HepG2 (cell line): Measurements from ENCODE around the gene ETV3L. TPM values are rescaled to one million over a fixed set of nuclear protein-coding genes. Genes with fewer than 3 reads are reported as not detected.

Source experiments
- ATAC-seq: fragments of 200-7000 bp; cut with Tn5 transposase; 3 replicates; pipeline ENCODE4 v1.9.1; 2020; ENCODE audit warnings: mild to moderate bottlenecking, moderate library complexity
- BruUV-seq: library from RNA; stranded (reverse); fragments of 400-500 nt; replicated peaks from 2 replicates; lab custom pipeline; 2021; lab: Mats Ljungman, UMichigan
- CTCF ChIA-PET: fragments of 300-600 bp; formaldehyde crosslinking; extraction: SDS; loops from one replicate; lab custom pipeline; 2021; ENCODE audit warnings: low total read pairs, inconsistent platforms, low intra/inter-chr PET ratio; lab: Yijun Ruan, JAX
- POLR2A ChIA-PET: fragments of 350-600 bp; sonication (Branson Sonifier 250); formaldehyde crosslinking; loops from one replicate; lab custom pipeline; 2020; ENCODE audit warnings: antibody characterized with exemption, inconsistent platforms; lab: Yijun Ruan, JAX
- DNase-seq: peaks from one replicate; pipeline ENCODE4 v3.0.0-alpha.2; 2015; ENCODE audit warnings: low spot score
- FAIRE-seq: peaks from 3 replicates; lab custom pipeline; 2011; peaks lifted over from hg19 to GRCh38; lab: Jason Lieb, UNC
- H2AFZ ChIP-seq: one replicate; pipeline ENCODE4 v1.6.1; 2011; ENCODE audit warnings: low read length, inconsistent platforms
- H3K27ac ChIP-seq: fragments of 300-600 bp; 3 replicates; pipeline ENCODE4 v1.8.0; 2011; ENCODE audit warnings: mixed run types, mild to moderate bottlenecking, mixed read lengths, low read length, inconsistent platforms; ENCODE audit not compliant: insufficient read depth; ENCODE audit errors: extremely low read length
- H3K27me3 ChIP-seq, 2 experiments: fragments of 200-600 bp in 1 of 2; 2 replicates in 1 of 2; 3 replicates in 1 of 2; pipeline versions ENCODE4 v1.6.0 to v1.8.0; 2011; ENCODE audit warnings: low read length in 2 of 2, mild to moderate bottlenecking in 2 of 2, moderate library complexity in 2 of 2, inconsistent platforms in 1 of 2; ENCODE audit not compliant: insufficient read depth in 2 of 2, control insufficient read depth in 1 of 2
- H3K36me3 ChIP-seq, 2 experiments: fragments of 200-600 bp in 1 of 2; replicated peaks in 1 of 2; 2 replicates in 1 of 2; 3 replicates in 1 of 2; pipeline versions ENCODE4 v1.5.1 to v1.8.0; 2011; ENCODE audit warnings: low read length in 2 of 2, inconsistent platforms in 1 of 2; ENCODE audit not compliant: insufficient read depth in 2 of 2, control insufficient read depth in 1 of 2
- H3K4me1 ChIP-seq: 2 replicates; pipeline ENCODE4 v1.5.1; 2012; ENCODE audit warnings: low read length, inconsistent platforms; ENCODE audit not compliant: insufficient read depth
- H3K4me2 ChIP-seq: 2 replicates; pipeline ENCODE4 v1.6.0; 2011; ENCODE audit warnings: low read depth, low read length, inconsistent platforms
- H3K4me3 ChIP-seq, 3 experiments: fragments of 200-600 bp in 1 of 3; sonication (generic), shearing (Covaris generic) in 1 of 3; replicated peaks in 1 of 3; 2 replicates each; pipeline ENCODE4 v1.5.1; 2011 to 2016; ENCODE audit warnings: low read length in 3 of 3, inconsistent platforms in 2 of 3, low read depth in 2 of 3, mild to moderate bottlenecking in 2 of 3, control low read depth in 1 of 3, mixed read lengths in 1 of 3; ENCODE audit not compliant: insufficient read depth in 1 of 3
- H3K79me2 ChIP-seq: one replicate; pipeline ENCODE4 v1.6.1; 2011; ENCODE audit warnings: low read length, inconsistent platforms; ENCODE audit not compliant: insufficient read depth
- H3K9ac ChIP-seq: 2 replicates; pipeline ENCODE4 v1.6.0; 2011; ENCODE audit warnings: mild to moderate bottlenecking, low read depth, low read length, inconsistent platforms; ENCODE audit not compliant: insufficient read depth
- H3K9me3 ChIP-seq: 2 replicates; pipeline ENCODE4 v1.5.1; 2012; ENCODE audit warnings: mild to moderate bottlenecking, low read length
- H4K20me1 ChIP-seq: 2 replicates; pipeline ENCODE4 v1.6.0; 2011; ENCODE audit warnings: inconsistent platforms, mild to moderate bottlenecking, low read length, moderate library complexity; ENCODE audit not compliant: insufficient read depth
- ARID5B ChIP-seq: IDR thresholded peaks from 2 replicates; pipeline ENCODE4 v1.4.0; 2020; ENCODE audit warnings: mild to moderate bottlenecking, missing genetic modification reagents
- ERF ChIP-seq: IDR thresholded peaks from 2 replicates; pipeline ENCODE4 v1.6.1; 2018; ENCODE audit warnings: missing biosample characterization, missing genetic modification reagents
- GPN1 ChIP-seq: sonication (generic); formaldehyde crosslinking; IDR thresholded peaks from 2 replicates; pipeline ENCODE4 v1.5.1; 2020; ENCODE audit warnings: missing genetic modification reagents, borderline replicate concordance
- KDM3A ChIP-seq: IDR thresholded peaks from 2 replicates; pipeline ENCODE4 v1.6.1; 2018; ENCODE audit warnings: low read depth, missing compliant biosample characterization
- MBNL3 ChIP-seq: fragments of 250-450 bp; sonication (Bioruptor Pico); conservative IDR thresholded peaks from 2 replicates; pipeline ENCODE4 v1.8.0; 2022; ENCODE audit warnings: mild to moderate bottlenecking, inconsistent platforms
- MXD4 ChIP-seq: IDR thresholded peaks from 2 replicates; pipeline ENCODE4 v1.6.1; 2016; ENCODE audit warnings: mild to moderate bottlenecking, missing biosample characterization, missing genetic modification reagents
- NFE2 ChIP-seq: sonication (generic); formaldehyde crosslinking; IDR thresholded peaks from 2 replicates; pipeline ENCODE4 v1.4.0; 2020; ENCODE audit warnings: missing genetic modification reagents
- SMARCC2 ChIP-seq: fragments of 450-650 bp; IDR thresholded peaks from 2 replicates; pipeline ENCODE4 v1.6.1; 2017; ENCODE audit warnings: antibody characterized with exemption, mild to moderate bottlenecking
- SMYD3 ChIP-seq: sonication (generic); formaldehyde crosslinking; IDR thresholded peaks from 2 replicates; pipeline ENCODE4 v1.8.1; 2023; ENCODE audit warnings: mild to moderate bottlenecking, missing genetic modification reagents
- SRSF1 ChIP-seq: fragments of 200-400 bp; formaldehyde crosslinking; optimal IDR thresholded peaks from 2 replicates; pipeline ENCODE3; 2017; ENCODE audit warnings: mild to moderate bottlenecking, low read depth, low read length, moderate library complexity
- TEAD3 ChIP-seq: optimal IDR thresholded peaks from 2 replicates; pipeline ENCODE3; 2016; ENCODE audit warnings: borderline replicate concordance
- TGIF2 ChIP-seq: IDR thresholded peaks from 2 replicates; pipeline ENCODE4 v1.6.1; 2016; ENCODE audit warnings: control low read depth, missing compliant biosample characterization
- ZFP62 ChIP-seq: sonication (generic); formaldehyde crosslinking; IDR thresholded peaks from 2 replicates; pipeline ENCODE4 v1.4.0; 2020; ENCODE audit warnings: missing genetic modification reagents
- ZNF121 ChIP-seq: sonication (generic); formaldehyde crosslinking; IDR thresholded peaks from 2 replicates; pipeline ENCODE4 v1.5.0; 2020; ENCODE audit warnings: mild to moderate bottlenecking, missing genetic modification reagents
- ZNF3 ChIP-seq: IDR thresholded peaks from 2 replicates; pipeline ENCODE4 v1.7.0; 2017; ENCODE audit warnings: inconsistent platforms
- ZNF513 ChIP-seq: sonication (generic); formaldehyde crosslinking; conservative IDR thresholded peaks from 2 replicates; pipeline ENCODE4 v1.5.0; 2020; ENCODE audit warnings: missing genetic modification reagents
- WGBS: methylation state at CpG from one replicate; pipeline ENCODE4 v1.1.6; 2017; ENCODE audit warnings: low lambda C conversion rate; 5-methylcytosine and 5-hydroxymethylcytosine counted together
- in situ Hi-C: cut with HindIII; loops from 2 replicates; pipeline ENCODE4 v1.10.0; 2017; ENCODE audit warnings: low pct_unique_long_range_greater_than_20kb; ENCODE audit not compliant: extremely low pct_ligation_motif_present
- intact Hi-C: fragments of 100-400 bp; cut with micrococcal nuclease; formaldehyde crosslinking; loops from one replicate; pipeline ENCODE4 v1.10.0; 2022; ENCODE audit not compliant: unreplicated experiment
- polyA plus RNA-seq, 8 experiments: library from polyadenylated mRNA; depleted of rRNA in 3 of 8; stranded (reverse) in 7 of 8; unstranded in 1 of 8; fragments of >200 nt; fragmentation: Illumina TruSeq in 4 of 8; extraction: Trizol in 4 of 8; gene quantifications; 2 replicates each; pipeline versions ENCODE4 v1.2.1 to v1.2.3, GENCODE V29; 2011 to 2016; ENCODE audit warnings: low read depth in 4 of 8, missing spikeins in 1 of 8, mixed read lengths in 1 of 8; ENCODE audit not compliant: insufficient read depth in 1 of 8
- total RNA-seq, 5 experiments: library from RNA; depleted of rRNA; stranded (reverse); fragments of >200 nt; fragmentation: Illumina TruSeq; extraction: Trizol; gene quantifications; 2 replicates each; pipeline ENCODE4 v1.2.3, GENCODE V29; 2016; ENCODE audit warnings: low read depth in 1 of 5

The ETV3L gene
- total and polyA plus RNA-seq, 2 of the 13 experiments (the other 11 are each of a cell fraction or from before 2014, with no cell fraction given): not detected

GRCh38 chr1:157097692-157098091 lies 1.9 kb downstream of the ETV3L start:
- WGBS: 0% methylated on average over 3 of the region's 6 CpGs
- Histone ChIP-seq H3K4me3 (no peak overlapping the region), H3K4me2 (no peak overlapping the region), H3K36me3 (no peaks in the 10 kb centered on the region), H3K4me1 (no peaks in the 10 kb centered on the region), H3K9ac (no peak overlapping the region), H3K79me2 (no peaks in the 10 kb centered on the region), H3K9me3 (no peaks in the 10 kb centered on the region), H2AFZ (no peak overlapping the region), H3K27me3 (peaks cover 0 to 3% of the 10 kb centered on the region in 2 experiments; a peak in 2 of 5 replicates), H4K20me1 (no peaks in the 10 kb centered on the region), H3K27ac (no peak overlapping the region)
- BruUV-seq: no TSS peak
- in situ Hi-C loops (no loop called here), intact Hi-C loops (loop anchor here (10.0 kb wide), 1 partner anchor 893 kb away; no protein-coding TSS in a partner anchor)
- ATAC-seq (no peak), FAIRE-seq (no peak), DNase-seq (no peak)
- TF ChIP-seq ERF (CRISPR knock-in tag): no peak
- no peak for TF ChIP-seq TGIF2 (CRISPR knock-in tag)
- TF ChIP-seq MXD4: no peak
- no peak for TF ChIP-seq ZFP62 (CRISPR knock-in tag)
- TF ChIP-seq NFE2 (CRISPR knock-in tag): no peak
- no peak for TF ChIP-seq TEAD3 (CRISPR knock-in tag)
- no peak for TF ChIP-seq GPN1 (CRISPR knock-in tag)
- ChIA-PET POLR2A (no interaction called here), CTCF (no interaction called here)

GRCh38 chr1:157096881-157097280 lies 2.7 kb downstream of the ETV3L start:
- intact Hi-C loops: loop anchor here (10.0 kb wide), 1 partner anchor 892 kb away; no protein-coding TSS in a partner anchor
- no peak overlapping the region for H3K4me2 ChIP-seq
- POLR2A ChIA-PET: no interaction called here
- TF ChIP-seq MBNL3 (CRISPR knock-in tag) (no peak), SMARCC2 (no peak), ARID5B (CRISPR knock-in tag) (no peak), ZNF121 (CRISPR knock-in tag) (no peak), ZNF513 (CRISPR knock-in tag) (no peak), SRSF1 (no peak), KDM3A (CRISPR knock-in tag) (no peak), ZNF3 (CRISPR knock-in tag) (no peak), SMYD3 (CRISPR knock-in tag) (no peak)

More at GRCh38 chr1:157096881-157097280, 2.7 kb downstream of the ETV3L start:
- in situ Hi-C loops: no loop called here
- CTCF ChIA-PET: no interaction called here
- H3K79me2 ChIP-seq: no peaks in the 10 kb centered on the region
- H3K36me3 ChIP-seq: no peaks in the 10 kb centered on the region
- H3K4me3 ChIP-seq: no peak overlapping the region
- FAIRE-seq (no peak), ATAC-seq (no peak), DNase-seq (no peak)
- H3K4me1 ChIP-seq: no peaks in the 10 kb centered on the region
- no peaks in the 10 kb centered on the region for H4K20me1 ChIP-seq
- no peak overlapping the region for H3K9ac ChIP-seq
- no peak overlapping the region for H3K27ac ChIP-seq
- no TSS peak for BruUV-seq
- WGBS: 56% methylated on average over 6 of the region's 6 CpGs
- peaks cover 0 to 10% of the 10 kb centered on the region in 2 experiments; a peak in 3 of 5 replicates for H3K27me3 ChIP-seq
- H2AFZ ChIP-seq: no peak overlapping the region
- H3K9me3 ChIP-seq: no peaks in the 10 kb centered on the region
